ENCODE results near the gene TYW5.

TYW5 gene

GRCh38 chr2:199955339-199956061 lies at the start of gene TYW5, which contains the start of gene MAIP1:
TYW5 (minus strand) TSS chr2:199955491; CDS start chr2:199955470, 21 bp downstream.
MAIP1 (plus strand) TSS chr2:199955582; CDS start chr2:199955799, 217 bp downstream.
- DNase-seq, result peak; percentile 69 to 97 (median 95)

GRCh38 chr2:200003444-200003843 lies 48.2 kb upstream of the TYW5 start:
- DNase-seq, result no peak

GRCh38 chr2:200000444-200001163 lies 45.3 kb upstream of the TYW5 start:
- DNase-seq, result no peak

GRCh38 chr2:199999166-199999565 lies 43.9 kb upstream of the TYW5 start:
- DNase-seq, result no peak

- no peak for DNase-seq
Measured at GRCh38 chr2:199997296-199997695, 42.0 kb upstream of the TYW5 start.

- no peak for DNase-seq
Measured at GRCh38 chr2:199994896-199995295, 39.6 kb upstream of the TYW5 start.

- DNase-seq, result no peak
Measured at GRCh38 chr2:199994371-199994770, 39.1 kb upstream of the TYW5 start.

- no peak for DNase-seq
Measured at GRCh38 chr2:199992296-199992695, 37.0 kb upstream of the TYW5 start.

GRCh38 chr2:199991691-199992090 lies 36.4 kb upstream of the TYW5 start:
- DNase-seq, result no peak

GRCh38 chr2:199989822-199990221 lies 34.5 kb upstream of the TYW5 start:
- DNase-seq, result no peak

- DNase-seq, result no peak
Measured at GRCh38 chr2:199988151-199988550, 32.9 kb upstream of the TYW5 start.

- no peak for DNase-seq
Measured at GRCh38 chr2:199987586-199987985, 32.3 kb upstream of the TYW5 start.

GRCh38 chr2:199985625-199986207 lies 30.4 kb upstream of the TYW5 start:
- DNase-seq, result peak; percentile 32 to 73 (median 70)

GRCh38 chr2:199984755-199985154 lies 29.5 kb upstream of the TYW5 start:
- DNase-seq, result no peak

GRCh38 chr2:199984159-199984558 lies 28.9 kb upstream of the TYW5 start:
- no peak for DNase-seq

GRCh38 chr2:199983534-199983933 lies 28.2 kb upstream of the TYW5 start:
- no peak for DNase-seq

- DNase-seq, result no peak
Measured at GRCh38 chr2:199982126-199982843, 27.0 kb upstream of the TYW5 start.

GRCh38 chr2:199979832-199980628 lies 24.7 kb upstream of the TYW5 start:
- DNase-seq, result peak; percentile 48 to 76 (median 75)

GRCh38 chr2:199979398-199979797 lies 24.1 kb upstream of the TYW5 start:
- no peak for DNase-seq

- no peak for DNase-seq
Measured at GRCh38 chr2:199977984-199978415, 22.7 kb upstream of the TYW5 start.

GRCh38 chr2:199975273-199975895 lies 20.1 kb upstream of the TYW5 start:
- DNase-seq, result no peak

- peak; percentile 4 to 31 (median 4) for DNase-seq
Measured at GRCh38 chr2:199973703-199974102, 18.4 kb upstream of the TYW5 start.
